Vagina (tissue), 2 donors: ENCODE measurements around the gene KIAA0753. TPM values are rescaled to one million over a fixed set of nuclear protein-coding genes. Genes with fewer than 3 reads are reported as not detected.

Experiments used
- DNase-seq, 2 donors: peaks; one replicate each; pipeline ENCODE4 v3.0.0-alpha.2; 2017; ENCODE audit errors: extremely low spot score in 2 of 2
- H3K27ac ChIP-seq: fragments of 200-600 bp; sonication (generic); one replicate; pipeline ENCODE4 v1.5.1; 2019
- H3K27me3 ChIP-seq: fragments of 200-600 bp; sonication (generic); one replicate; pipeline ENCODE4 v1.5.1; 2019
- H3K36me3 ChIP-seq, 2 donors: fragments of 200-600 bp; sonication (generic); one replicate each; pipeline ENCODE4 v1.5.1; 2017 to 2019
- H3K4me1 ChIP-seq: fragments of 200-600 bp; sonication (generic); one replicate; pipeline ENCODE4 v1.5.1; 2019
- H3K4me3 ChIP-seq, 2 donors: fragments of 200-600 bp; sonication (generic); 1 replicate in 1 of 2; 2 replicates in 1 of 2; pipeline ENCODE4 v1.5.1; 2016 to 2019
- H3K9me3 ChIP-seq: fragments of 200-600 bp; sonication (generic); one replicate; pipeline ENCODE4 v1.5.1; 2019
- CTCF ChIP-seq, 3 experiments: fragments of 450-650 bp in 2 of 3; fragments of 200-600 bp in 1 of 3; sonication (generic) in 1 of 3; IDR thresholded peaks; one replicate each; pipeline ENCODE4 v1.5.1; 2017 to 2019; ENCODE audit warnings: antibody characterized with exemption in 3 of 3, mild to moderate bottlenecking in 2 of 3, moderate library complexity in 2 of 3
- POLR2A ChIP-seq, 2 donors: fragments of 450-650 bp; IDR thresholded peaks; one replicate each; pipeline ENCODE4 v1.6.1; 2017; ENCODE audit warnings: antibody characterized with exemption in 2 of 2, mild to moderate bottlenecking in 2 of 2, moderate library complexity in 2 of 2
- POLR2AphosphoS5 ChIP-seq, 2 donors: sonication (generic); formaldehyde crosslinking; IDR thresholded peaks; one replicate each; pipeline ENCODE4 v1.9.0; 2017; ENCODE audit warnings: antibody characterized with exemption in 2 of 2, mild to moderate bottlenecking in 2 of 2, low read depth in 1 of 2; ENCODE audit not compliant: insufficient read depth in 1 of 2
- intact Hi-C: fragments of 100-400 bp; cut with DNase I; formaldehyde crosslinking; loops from one replicate; pipeline ENCODE4 v1.15.1; 2023
- total RNA-seq: library from RNA; depleted of rRNA; stranded (reverse); fragments of >200 nt; gene quantifications from one replicate; pipeline ENCODE4 v1.2.3, GENCODE V29; 2016

The KIAA0753 gene
- total RNA-seq, 1 donor from 2014 or later: 14.5 TPM

DNA sequence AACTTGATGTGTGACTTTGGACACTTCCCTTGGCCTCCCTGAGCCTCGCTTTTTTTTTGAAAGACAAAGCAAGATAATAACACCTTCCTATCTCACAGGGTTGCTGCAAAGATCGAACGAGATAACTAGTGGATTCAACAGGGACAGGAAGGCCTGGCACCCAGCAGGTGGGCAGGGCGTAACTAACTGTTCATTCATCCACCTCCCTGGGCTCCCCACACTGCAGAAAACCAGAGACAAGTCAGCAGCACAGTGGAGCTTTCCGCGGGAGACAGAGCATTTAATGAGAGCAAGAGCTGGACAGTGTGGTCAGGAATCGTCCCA is 43.9 kb upstream of the KIAA0753 start:
- Histone ChIP-seq H3K4me1 (no peaks in the 10 kb centered on the region), H3K9me3 (no peaks in the 10 kb centered on the region), H3K4me3 (no peak overlapping the region), H3K27me3 (no peaks in the 10 kb centered on the region), H3K27ac (no peak overlapping the region), H3K36me3 (no peaks in the 10 kb centered on the region)
- intact Hi-C loops: no loop called here
- TF ChIP-seq CTCF (IDR thresholded peaks at IDR 0.05) (no peak), POLR2A (IDR thresholded peaks at IDR 0.05) (no peak), POLR2AphosphoS5 (IDR thresholded peaks at IDR 0.05; ENCODE audit: insufficient read depth in 1 of 2, low read depth in 1 of 2) (no peak)
- no peak for DNase-seq

DNA sequence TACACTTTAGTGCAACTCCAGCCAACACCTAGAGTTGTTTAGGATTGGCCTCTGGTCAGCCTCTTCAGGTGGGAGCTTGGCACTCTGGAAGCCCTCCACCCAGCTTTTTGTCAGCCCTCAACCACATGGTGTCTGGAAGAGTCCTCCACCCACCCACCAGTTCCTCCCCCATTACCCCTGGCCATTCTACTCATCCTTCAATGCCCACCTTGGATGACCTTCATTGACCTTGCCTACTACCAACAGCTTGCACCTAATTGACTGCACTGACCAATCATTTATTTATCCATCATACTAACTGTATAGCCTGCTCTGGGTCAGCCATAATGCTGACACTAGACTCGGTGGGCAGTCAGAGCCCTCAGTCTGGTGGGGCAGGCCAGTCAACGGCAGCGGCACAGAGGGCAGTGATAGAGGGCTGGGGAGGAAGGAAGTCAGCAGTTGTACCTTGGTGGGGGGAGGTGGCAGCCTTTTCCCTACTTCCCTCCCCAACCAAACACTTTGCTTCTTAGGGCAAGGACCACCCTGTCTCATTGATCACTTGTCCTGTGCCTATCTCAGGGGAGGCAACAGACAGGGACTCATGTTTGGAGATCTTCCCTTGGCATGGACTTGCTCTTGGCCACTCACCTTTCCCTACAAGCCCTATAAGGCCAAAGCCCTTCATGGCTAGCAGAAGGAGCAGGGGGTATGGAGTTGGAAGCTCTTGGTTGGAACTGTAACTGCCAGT is 43.4 kb upstream of the KIAA0753 start:
- no peaks in the 10 kb centered on the region for H3K4me1 ChIP-seq
- H3K27me3 ChIP-seq: no peaks in the 10 kb centered on the region
- no peak for DNase-seq
- H3K36me3 ChIP-seq: no peaks in the 10 kb centered on the region
- intact Hi-C loops: no loop called here
- H3K9me3 ChIP-seq: no peaks in the 10 kb centered on the region
- no peak overlapping the region for H3K4me3 ChIP-seq
- TF ChIP-seq CTCF (IDR thresholded peaks at IDR 0.05) (no peak), POLR2A (IDR thresholded peaks at IDR 0.05) (no peak), POLR2AphosphoS5 (IDR thresholded peaks at IDR 0.05; ENCODE audit: insufficient read depth in 1 of 2, low read depth in 1 of 2) (no peak)
- no peak overlapping the region for H3K27ac ChIP-seq

DNA sequence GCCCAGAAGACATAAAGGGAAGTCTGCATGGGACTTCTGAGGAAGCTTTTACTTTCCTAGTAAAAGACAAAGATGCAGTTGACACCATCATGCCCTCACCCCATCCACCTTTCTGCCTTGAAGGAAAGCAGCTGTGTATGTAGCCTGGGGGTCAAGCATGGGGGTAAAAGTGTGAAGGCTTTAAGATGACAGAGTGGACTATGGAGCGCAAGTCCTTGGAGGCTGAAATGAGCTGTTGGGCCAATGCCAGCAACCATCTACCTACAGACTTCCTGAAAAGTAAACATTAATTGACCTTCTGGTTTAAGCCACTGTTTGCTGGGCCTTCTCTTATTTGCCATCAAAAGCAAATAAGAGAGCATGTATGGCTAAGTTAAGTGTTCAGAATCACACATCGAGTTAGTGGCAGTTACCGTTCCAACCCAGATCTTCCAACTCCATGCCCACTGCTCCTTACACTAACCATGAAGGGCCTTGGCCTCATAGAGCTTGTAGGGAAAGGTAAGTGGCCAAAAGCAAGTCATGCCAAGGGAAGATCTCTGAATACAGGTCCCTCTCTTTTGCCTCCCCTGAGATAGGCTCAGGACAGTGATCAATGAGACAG is 42.7 kb upstream of the KIAA0753 start:
- Histone ChIP-seq H3K27ac (no peak overlapping the region), H3K4me1 (no peaks in the 10 kb centered on the region), H3K9me3 (no peaks in the 10 kb centered on the region), H3K27me3 (no peaks in the 10 kb centered on the region), H3K4me3 (no peak overlapping the region), H3K36me3 (no peaks in the 10 kb centered on the region)
- TF ChIP-seq CTCF (IDR thresholded peaks at IDR 0.05) (no peak), POLR2AphosphoS5 (IDR thresholded peaks at IDR 0.05; ENCODE audit: insufficient read depth in 1 of 2, low read depth in 1 of 2) (no peak), POLR2A (IDR thresholded peaks at IDR 0.05) (no peak)
- DNase-seq: no peak
- intact Hi-C loops: no loop called here

DNA sequence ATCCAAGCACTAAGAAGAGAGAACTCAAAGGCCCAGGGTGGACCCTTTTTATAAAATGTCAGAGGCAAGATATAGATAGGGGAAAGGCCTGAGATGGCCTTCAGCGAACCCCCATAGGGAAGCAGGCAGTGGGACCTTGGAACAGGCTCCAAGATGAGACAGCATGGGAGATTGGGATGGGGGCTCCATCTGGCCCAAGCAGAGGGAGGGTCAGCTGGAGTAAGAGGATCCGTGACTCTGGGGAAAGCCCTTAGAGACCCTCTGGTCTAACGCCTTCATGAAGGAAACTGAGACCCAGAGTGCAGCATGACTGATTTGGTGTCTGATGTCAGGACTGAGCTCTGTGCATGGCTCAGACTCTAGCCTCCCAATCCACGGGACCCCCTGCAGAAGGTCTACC is 41.8 kb upstream of the KIAA0753 start:
- Histone ChIP-seq H3K27me3 (no peaks in the 10 kb centered on the region), H3K36me3 (no peaks in the 10 kb centered on the region), H3K4me1 (no peaks in the 10 kb centered on the region), H3K27ac (no peak overlapping the region), H3K4me3 (no peak overlapping the region), H3K9me3 (no peaks in the 10 kb centered on the region)
- DNase-seq: no peak
- intact Hi-C loops: no loop called here
- no peak for TF ChIP-seq POLR2AphosphoS5 (IDR thresholded peaks at IDR 0.05; ENCODE audit: insufficient read depth in 1 of 2, low read depth in 1 of 2)

DNA sequence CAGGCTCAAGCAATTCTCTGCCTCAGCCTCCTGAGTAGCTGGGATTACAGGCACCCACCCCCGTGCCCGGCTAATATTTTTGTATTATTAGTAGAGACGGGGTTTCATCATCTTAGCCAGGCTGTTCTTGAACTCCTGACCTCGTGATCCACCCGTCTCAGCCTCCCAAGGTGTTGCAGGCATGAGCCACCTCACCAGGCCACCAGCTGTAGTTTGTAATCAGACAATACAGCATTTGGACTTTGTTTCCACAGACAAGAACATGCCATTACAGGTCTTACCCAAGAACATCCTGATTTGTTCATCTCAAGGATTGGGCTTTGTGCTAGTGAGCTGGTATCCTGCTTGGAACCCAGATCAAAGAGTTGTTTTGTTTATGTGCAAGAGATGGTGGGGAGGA is 41.2 kb upstream of the KIAA0753 start:
- Histone ChIP-seq H3K27ac (no peak overlapping the region), H3K36me3 (no peaks in the 10 kb centered on the region), H3K4me1 (no peaks in the 10 kb centered on the region), H3K9me3 (no peaks in the 10 kb centered on the region), H3K4me3 (no peak overlapping the region), H3K27me3 (no peaks in the 10 kb centered on the region)
- intact Hi-C loops: no loop called here
- no peak for TF ChIP-seq POLR2AphosphoS5 (IDR thresholded peaks at IDR 0.05; ENCODE audit: insufficient read depth in 1 of 2, low read depth in 1 of 2)
- DNase-seq: no peak

DNA sequence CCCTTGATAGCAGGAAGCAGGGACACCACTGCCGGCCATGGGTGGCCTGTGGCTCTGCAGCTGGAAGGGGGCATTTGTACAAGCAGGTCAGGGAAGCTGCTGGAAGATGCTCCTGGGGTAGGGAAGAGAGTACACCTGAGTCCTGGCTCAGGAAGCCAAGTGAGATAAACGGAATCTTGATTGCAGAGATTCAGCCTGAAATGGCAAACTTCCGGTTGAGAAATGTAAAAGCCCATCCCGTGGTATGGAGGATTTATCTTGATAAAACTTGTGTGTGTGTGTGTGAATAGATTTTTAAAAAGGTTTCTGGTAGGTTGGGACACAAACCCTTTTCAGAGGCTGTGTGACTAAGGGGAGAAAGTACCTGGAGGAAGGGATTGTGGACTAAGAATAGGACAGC is 40.7 kb upstream of the KIAA0753 start:
- no peaks in the 10 kb centered on the region for H3K4me1 ChIP-seq
- no peaks in the 10 kb centered on the region for H3K27me3 ChIP-seq

More for the DNA sequence above, 40.7 kb upstream of the KIAA0753 start:
- Histone ChIP-seq H3K36me3 (no peaks in the 10 kb centered on the region), H3K4me3 (no peak overlapping the region), H3K9me3 (no peaks in the 10 kb centered on the region), H3K27ac (no peak overlapping the region)
- intact Hi-C loops: no loop called here
- TF ChIP-seq POLR2A (IDR thresholded peaks at IDR 0.05) (no peak), CTCF (IDR thresholded peaks at IDR 0.05) (no peak), POLR2AphosphoS5 (IDR thresholded peaks at IDR 0.05; ENCODE audit: insufficient read depth in 1 of 2, low read depth in 1 of 2) (no peak)
- DNase-seq: no peak
